Kidney (tissue), 14 donors: Measurements from ENCODE around the gene KCTD21. TPM values are rescaled to one million over a fixed set of nuclear protein-coding genes. Genes with fewer than 3 reads are reported as not detected.

Experiments
- DNase-seq, 5 donors: peaks; one replicate each; pipeline ENCODE4 v3.0.0-alpha.2; 2013 to 2020
- FAIRE-seq: peaks from 2 replicates; lab custom pipeline; 2012; peaks lifted over from hg19 to GRCh38; lab: Jason Lieb, UNC
- H3K27ac ChIP-seq, 2 donors: one replicate each; pipeline ENCODE4 v1.7.0; 2013; ENCODE audit warnings: low read depth in 2 of 2, low read length in 2 of 2, inconsistent platforms in 1 of 2
- H3K27me3 ChIP-seq: one replicate; pipeline ENCODE4 v1.7.1; 2013; ENCODE audit warnings: low read length, inconsistent platforms; ENCODE audit not compliant: control insufficient read depth, insufficient read depth
- H3K36me3 ChIP-seq, 3 donors: one replicate each; pipeline versions ENCODE4 v1.7.0 to v1.7.1; 2013; ENCODE audit warnings: low read length in 3 of 3, control low read depth in 1 of 3, inconsistent platforms in 1 of 3; ENCODE audit not compliant: insufficient read depth in 3 of 3, control insufficient read depth in 2 of 3
- H3K4me1 ChIP-seq, 3 donors: one replicate each; pipeline versions ENCODE4 v1.7.0 to v1.7.1; 2013; ENCODE audit warnings: low read length in 3 of 3, inconsistent platforms in 1 of 3, low read depth in 1 of 3; ENCODE audit not compliant: control insufficient read depth in 2 of 3, insufficient read depth in 2 of 3
- H3K4me3 ChIP-seq, 3 donors: one replicate each; pipeline versions ENCODE4 v1.7.0 to v1.8.1; 2013; ENCODE audit warnings: low read length in 3 of 3, control low read depth in 1 of 3, inconsistent platforms in 1 of 3
- H3K9ac ChIP-seq, 3 donors: one replicate each; pipeline versions ENCODE4 v1.7.0 to v1.7.1; 2013; ENCODE audit warnings: low read length in 3 of 3, control low read depth in 1 of 3, inconsistent platforms in 1 of 3
- H3K9me3 ChIP-seq, 3 donors: one replicate each; pipeline versions ENCODE4 v1.7.0 to v1.7.1; 2013; ENCODE audit warnings: low read length in 3 of 3, control low read depth in 1 of 3, inconsistent platforms in 1 of 3; ENCODE audit not compliant: control insufficient read depth in 2 of 3, insufficient read depth in 1 of 3
- intact Hi-C: fragments of 100-400 bp; cut with DNase I; formaldehyde crosslinking; loops from one replicate; pipeline ENCODE4 v1.11.1; 2022
- polyA plus RNA-seq: library from polyadenylated mRNA; stranded (reverse); fragments of 350-450 nt; fragmentation: Illumina TruSeq; extraction: RNeasy Lipid Tissue Mini Kit (QIAGEN cat#74804); gene quantifications from one replicate; pipeline ENCODE4 v1.2.3, GENCODE V29; 2014; ENCODE audit warnings: low read depth, low replicate concordance; ENCODE audit not compliant: insufficient read depth
- total RNA-seq: library from RNA; stranded (reverse); fragmentation: NEBNext Ultra II Directional; extraction: Animal tissue kit (Norgen Biotek cat#: 25700); gene quantifications from one replicate; pipeline ENCODE4 v1.2.1, GENCODE V29; 2021
- TF ChIP-seq, protein P1 (sequence below): IDR thresholded peaks from 3 replicates; pipeline ENCODE4 v1.5.1; 2012; ENCODE audit warnings: mild to moderate bottlenecking, moderate library complexity, borderline replicate concordance; ENCODE audit not compliant: insufficient read depth; ENCODE audit errors: extremely low read depth
- donor health status: control.
- donor health status: control.
- donor health status: control.
- donor health status: control.
- donor health status: control.
- donor health status: DM: yes; HTN: yes; CAD: no.
- donor health status: Normal renal cell carcinoma (clear cell type).

Gene KCTD21
- total and polyA plus RNA-seq, 2 donors from 2014 or later: 6.0 to 7.9 TPM

DNA sequence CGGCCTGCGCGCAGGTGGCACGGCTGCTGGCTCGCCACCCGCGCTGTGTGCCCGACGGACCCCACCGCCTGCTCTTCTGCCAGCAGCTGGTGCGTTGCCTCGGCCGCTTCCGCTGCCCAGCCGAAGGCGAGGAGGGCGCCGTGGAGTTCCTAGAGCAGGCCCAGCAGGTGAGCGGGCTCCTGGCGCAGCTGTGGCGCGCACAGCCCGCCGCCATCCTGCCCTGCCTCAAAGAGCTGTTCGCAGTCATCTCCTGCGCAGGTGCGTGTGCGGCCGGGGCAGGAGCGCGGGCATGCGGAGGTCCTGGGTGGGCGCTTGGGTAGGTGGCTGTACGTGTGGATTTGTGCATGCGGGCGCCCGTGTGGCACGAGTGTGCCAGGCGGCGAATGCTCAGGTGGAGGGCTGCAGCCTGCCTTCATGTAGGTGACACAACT, 8.2 kb upstream of the KCTD21 start:
- peak in 1 of 5 donors; percentile 17 for DNase-seq
- intact Hi-C loops: no loop called here
- FAIRE-seq: no peak
- Histone ChIP-seq H3K27ac (no peak overlapping the region), H3K4me3 (no peak overlapping the region), H3K9me3 (no peaks in the 10 kb centered on the region), H3K4me1 (peaks cover 0 to 5% (median 0%) of the 10 kb centered on the region in 3 donors), H3K9ac (no peak overlapping the region), H3K36me3 (peaks cover 0 to 7% (median 0%) of the 10 kb centered on the region in 3 donors), H3K27me3 (no peaks in the 10 kb centered on the region)
- TF ChIP-seq, protein P1, sequence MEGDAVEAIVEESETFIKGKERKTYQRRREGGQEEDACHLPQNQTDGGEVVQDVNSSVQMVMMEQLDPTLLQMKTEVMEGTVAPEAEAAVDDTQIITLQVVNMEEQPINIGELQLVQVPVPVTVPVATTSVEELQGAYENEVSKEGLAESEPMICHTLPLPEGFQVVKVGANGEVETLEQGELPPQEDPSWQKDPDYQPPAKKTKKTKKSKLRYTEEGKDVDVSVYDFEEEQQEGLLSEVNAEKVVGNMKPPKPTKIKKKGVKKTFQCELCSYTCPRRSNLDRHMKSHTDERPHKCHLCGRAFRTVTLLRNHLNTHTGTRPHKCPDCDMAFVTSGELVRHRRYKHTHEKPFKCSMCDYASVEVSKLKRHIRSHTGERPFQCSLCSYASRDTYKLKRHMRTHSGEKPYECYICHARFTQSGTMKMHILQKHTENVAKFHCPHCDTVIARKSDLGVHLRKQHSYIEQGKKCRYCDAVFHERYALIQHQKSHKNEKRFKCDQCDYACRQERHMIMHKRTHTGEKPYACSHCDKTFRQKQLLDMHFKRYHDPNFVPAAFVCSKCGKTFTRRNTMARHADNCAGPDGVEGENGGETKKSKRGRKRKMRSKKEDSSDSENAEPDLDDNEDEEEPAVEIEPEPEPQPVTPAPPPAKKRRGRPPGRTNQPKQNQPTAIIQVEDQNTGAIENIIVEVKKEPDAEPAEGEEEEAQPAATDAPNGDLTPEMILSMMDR: no peak

DNA sequence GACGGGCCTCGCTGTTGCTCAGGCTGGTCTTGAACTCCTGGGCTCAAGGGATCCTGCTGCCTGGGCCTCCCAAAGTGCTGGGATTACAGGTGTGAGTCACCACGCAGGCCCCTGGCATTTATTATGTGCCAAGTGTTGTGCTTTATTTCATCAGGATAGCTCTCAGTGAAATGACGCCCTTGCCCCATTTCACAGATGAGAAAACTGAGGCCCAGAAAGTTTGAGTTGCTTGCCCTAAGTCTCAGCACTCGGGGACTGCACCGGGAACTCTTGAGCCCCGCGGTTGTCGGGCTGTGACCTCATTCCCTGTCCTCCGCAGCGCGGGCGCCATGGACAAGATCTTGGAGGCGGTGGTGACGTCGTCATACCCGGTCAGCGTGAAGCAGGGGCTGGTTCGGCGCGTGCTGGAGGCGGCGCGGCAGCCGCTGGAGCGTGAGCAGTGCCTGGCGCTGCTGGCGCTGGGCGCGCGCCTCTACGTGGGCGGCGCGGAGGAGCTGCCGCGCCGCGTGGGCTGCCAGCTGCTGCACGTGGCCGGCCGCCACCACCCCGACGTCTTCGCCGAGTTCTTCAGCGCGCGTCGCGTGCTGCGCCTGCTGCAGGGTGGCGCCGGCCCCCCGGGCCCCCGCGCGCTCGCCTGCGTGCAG, 7.6 kb upstream of the KCTD21 start:
- TF ChIP-seq, protein P1: no peak
- intact Hi-C loops: no loop called here
- H3K27ac ChIP-seq: no peak overlapping the region
- H3K36me3 ChIP-seq: peaks cover 0 to 7% (median 0%) of the 10 kb centered on the region in 3 donors
- no peaks in the 10 kb centered on the region for H3K27me3 ChIP-seq
- no peak overlapping the region for H3K4me3 ChIP-seq
- no peaks in the 10 kb centered on the region for H3K9me3 ChIP-seq
- FAIRE-seq (no peak), DNase-seq (peak in 4 of 5 donors; percentile 68 to 79 (median 71))
- H3K4me1 ChIP-seq: peaks cover 0 to 5% (median 4%) of the 10 kb centered on the region in 3 donors
- no peak overlapping the region for H3K9ac ChIP-seq

DNA sequence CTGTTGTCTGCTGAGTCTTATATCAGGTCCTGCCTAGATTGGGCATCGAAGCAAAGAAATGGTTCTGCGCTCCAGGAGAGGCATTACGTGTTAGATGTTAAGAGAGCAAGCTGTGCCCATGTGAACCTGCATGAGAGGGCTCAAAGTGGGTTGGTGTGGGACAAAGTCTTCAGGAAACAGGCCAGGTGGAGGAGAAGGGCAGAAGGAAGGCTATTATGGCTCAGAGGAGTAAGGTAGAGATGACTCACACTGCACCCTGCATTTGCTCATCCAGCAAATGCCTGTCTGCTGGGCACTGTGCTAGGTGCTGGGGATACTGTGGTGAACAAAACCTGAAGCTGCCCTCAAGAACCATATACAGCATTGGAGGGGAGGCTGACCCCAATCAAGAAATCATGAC, 6.1 kb upstream of the KCTD21 start:
- peaks cover 0 to 7% (median 0%) of the 10 kb centered on the region in 3 donors for H3K36me3 ChIP-seq
- FAIRE-seq (no peak), DNase-seq (no peak)
- no peak overlapping the region for H3K27ac ChIP-seq
- H3K4me1 ChIP-seq: peaks cover 0 to 17% (median 14%) of the 10 kb centered on the region in 3 donors
- H3K9me3 ChIP-seq: no peaks in the 10 kb centered on the region
- no peak overlapping the region for H3K4me3 ChIP-seq
- no peak overlapping the region for H3K9ac ChIP-seq
- H3K27me3 ChIP-seq: no peaks in the 10 kb centered on the region
- TF ChIP-seq, protein P1: no peak
- intact Hi-C loops: no loop called here

DNA sequence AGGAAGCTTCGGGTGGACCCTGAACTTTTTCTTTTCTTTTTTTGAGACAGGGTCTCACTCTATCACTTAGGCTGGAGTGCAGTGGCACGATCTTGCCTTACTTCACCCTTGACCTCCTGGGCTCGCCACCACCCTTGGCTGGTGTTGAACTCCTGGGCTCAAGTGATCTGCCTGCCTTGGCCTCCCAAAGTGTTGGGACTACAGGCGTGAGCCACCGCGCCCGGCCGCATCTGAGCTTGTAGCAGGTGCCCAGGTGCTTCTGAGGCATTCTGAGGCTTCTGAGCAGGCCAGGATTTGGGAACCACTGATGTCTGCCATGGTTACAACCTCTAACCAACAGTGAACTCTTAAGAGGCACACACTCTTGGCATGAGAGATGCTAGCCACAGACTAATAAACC, 5.4 kb upstream of the KCTD21 start:
- intact Hi-C loops: no loop called here
- Histone ChIP-seq H3K36me3 (peaks cover 0 to 2% (median 0%) of the 10 kb centered on the region in 3 donors), H3K4me1 (peaks cover 0 to 21% (median 14%) of the 10 kb centered on the region in 3 donors), H3K4me3 (no peak overlapping the region), H3K9ac (no peak overlapping the region), H3K27me3 (no peaks in the 10 kb centered on the region), H3K27ac (no peak overlapping the region), H3K9me3 (no peaks in the 10 kb centered on the region)
- DNase-seq (no peak), FAIRE-seq (no peak)
- TF ChIP-seq, protein P1: no peak
